Gastrocnemius medialis (tissue), 4 donors: ENCODE measurements around the gene UNC45B. TPM values are rescaled to one million over a fixed set of nuclear protein-coding genes. Genes with fewer than 3 reads are reported as not detected.
"Not testable (repeated sequence)": the region's sequence is repeated elsewhere in the genome, so short reads cannot be mapped to it uniquely, and the experiment has no call there.

Experiments used
- ATAC-seq, 2 donors: fragments of 150-250 bp; one replicate each; pipeline ENCODE4 v1.9.1; 2016
- DNase-seq, 2 donors: peaks; one replicate each; pipeline ENCODE4 v3.0.0-alpha.2; 2019
- H3K27ac ChIP-seq, 4 donors: fragments of 200-600 bp; sonication (generic); 1 replicate in 1 of 4; 2 replicates in 3 of 4; pipeline ENCODE4 v1.5.1; 2016 to 2018; ENCODE audit warnings: mild to moderate bottlenecking in 2 of 4, moderate library complexity in 1 of 4
- H3K27me3 ChIP-seq, 3 donors: fragments of 200-600 bp; sonication (generic) in 2 of 3; 1 replicate in 1 of 3; 2 replicates in 2 of 3; pipeline versions ENCODE4 v1.5.1 to v1.6.0; 2016 to 2019; ENCODE audit warnings: mild to moderate bottlenecking in 1 of 3, moderate library complexity in 1 of 3
- H3K36me3 ChIP-seq, 2 donors: fragments of 200-600 bp; sonication (generic) in 1 of 2; one replicate each; pipeline ENCODE4 v1.5.1; 2017 to 2018
- H3K4me1 ChIP-seq, 2 donors: fragments of 200-600 bp; sonication (generic) in 1 of 2; one replicate each; pipeline ENCODE4 v1.5.1; 2016 to 2017; ENCODE audit warnings: mild to moderate bottlenecking in 2 of 2
- H3K4me3 ChIP-seq, 4 donors: fragments of 200-600 bp; sonication (generic) in 3 of 4; 1 replicate in 1 of 4; 2 replicates in 3 of 4; pipeline ENCODE4 v1.5.1; 2016 to 2019; ENCODE audit warnings: mild to moderate bottlenecking in 2 of 4
- H3K9me3 ChIP-seq, 3 donors: fragments of 200-600 bp; sonication (generic) in 2 of 3; 1 replicate in 1 of 3; 2 replicates in 2 of 3; pipeline ENCODE4 v1.5.1; 2016 to 2019
- CTCF ChIP-seq, 5 experiments: fragments of 450-650 bp in 3 of 5; fragments of 200-600 bp in 2 of 5; sonication (generic) in 2 of 5; IDR thresholded peaks in 4 of 5; conservative IDR thresholded peaks in 1 of 5; 1 replicate in 4 of 5; 2 replicates in 1 of 5; pipeline ENCODE4 v1.5.1; 2016 to 2019; ENCODE audit warnings: antibody characterized with exemption in 5 of 5, mild to moderate bottlenecking in 3 of 5, moderate library complexity in 3 of 5
- POLR2A ChIP-seq, 2 donors: fragments of 450-650 bp; IDR thresholded peaks; one replicate each; pipeline ENCODE4 v1.6.1; 2017; ENCODE audit warnings: antibody characterized with exemption in 2 of 2, mild to moderate bottlenecking in 2 of 2, moderate library complexity in 2 of 2
- in situ Hi-C, 4 donors: fragments of 200-750 bp; cut with MboI; loops; one replicate each; pipeline versions ENCODE4 v1.15.0 to v1.8.0; 2017; ENCODE audit warnings: low sequenced_read_pairs in 4 of 4
- intact Hi-C: fragments of 100-400 bp; cut with DNase I; formaldehyde crosslinking; loops from one replicate; pipeline ENCODE4 v1.15.1; 2023; ENCODE audit warnings: low total_unique reads
- total RNA-seq, 4 donors: library from RNA; depleted of rRNA; stranded (reverse); fragments of >200 nt; gene quantifications; one replicate each; pipeline versions ENCODE4 v1.1.0 to v1.2.3, GENCODE V29; 2016

The UNC45B gene
- total RNA-seq, 4 donors from 2014 or later = 73.7 to 150 (median 105) TPM

GRCh38 chr17:35229638-35230037, 82.0 kb downstream of the UNC45B start:
- Histone ChIP-seq H3K27me3 (no peaks in the 10 kb centered on the region), H3K36me3 (no peaks in the 10 kb centered on the region), H3K4me3 (no peak overlapping the region), H3K27ac (no peak overlapping the region), H3K4me1 (no peaks in the 10 kb centered on the region), H3K9me3 (no peaks in the 10 kb centered on the region)
- DNase-seq (no peak), ATAC-seq (no peak)
- no peak for TF ChIP-seq POLR2A (IDR thresholded peaks at IDR 0.05)
- TF ChIP-seq CTCF (IDR thresholded peaks at IDR 0.05 in 4 of 5, conservative IDR thresholded peaks at IDR 0.05 in 1 of 5) = no peak
- intact Hi-C loops = no loop called here
- in situ Hi-C loops = loop anchor here in 1 of 4 donors (25.0 kb wide), 1 partner anchor 108 kb away; no protein-coding TSS in a partner anchor

GRCh38 chr17:35234315-35234714, 86.7 kb downstream of the UNC45B start:
- H3K4me3 ChIP-seq, H3K27me3 ChIP-seq, DNase-seq, H3K4me1 ChIP-seq, H3K9me3 ChIP-seq, H3K27ac ChIP-seq, H3K36me3 ChIP-seq, intact Hi-C loops, ATAC-seq: not testable (repeated sequence)
- in situ Hi-C loops = loop anchor here in 1 of 4 donors (25.0 kb wide), 1 partner anchor 103 kb away; no protein-coding TSS in a partner anchor

- Histone ChIP-seq H3K27me3 (no peaks in the 10 kb centered on the region), H3K27ac (no peak overlapping the region), H3K9me3 (no peaks in the 10 kb centered on the region), H3K4me1 (no peaks in the 10 kb centered on the region), H3K36me3 (no peaks in the 10 kb centered on the region), H3K4me3 (no peak overlapping the region)
- intact Hi-C loops (no loop called here), in situ Hi-C loops (loop anchor here in 1 of 4 donors (25.0 kb wide), 1 partner anchor 102 kb away; no protein-coding TSS in a partner anchor)
- DNase-seq = no peak
- no peak for ATAC-seq
- no peak for TF ChIP-seq CTCF (IDR thresholded peaks at IDR 0.05 in 4 of 5, conservative IDR thresholded peaks at IDR 0.05 in 1 of 5)
- no peak for TF ChIP-seq POLR2A (IDR thresholded peaks at IDR 0.05)
Observed at GRCh38 chr17:35235289-35235688, 87.7 kb downstream of the UNC45B start.

- H3K36me3 ChIP-seq = no peaks in the 10 kb centered on the region
- H3K27me3 ChIP-seq = no peaks in the 10 kb centered on the region
- TF ChIP-seq POLR2A (IDR thresholded peaks at IDR 0.05) (no peak), CTCF (IDR thresholded peaks at IDR 0.05 in 4 of 5, conservative IDR thresholded peaks at IDR 0.05 in 1 of 5) (no peak)
- ATAC-seq (peak in 1 of 2 donors; percentile 24), DNase-seq (no peak)
- H3K9me3 ChIP-seq = no peaks in the 10 kb centered on the region
- no peak overlapping the region for H3K4me3 ChIP-seq
- peaks cover 0 to 5% of the 10 kb centered on the region in 2 donors for H3K4me1 ChIP-seq
- in situ Hi-C loops (loop anchor here in 1 of 4 donors (25.0 kb wide), 1 partner anchor 101 kb away; no protein-coding TSS in a partner anchor), intact Hi-C loops (no loop called here)
- H3K27ac ChIP-seq = no peak overlapping the region
Observed at GRCh38 chr17:35235917-35236316, 88.3 kb downstream of the UNC45B start.

- TF ChIP-seq CTCF (IDR thresholded peaks at IDR 0.05 in 4 of 5, conservative IDR thresholded peaks at IDR 0.05 in 1 of 5) = no peak
- TF ChIP-seq POLR2A (IDR thresholded peaks at IDR 0.05) = no peak
- H3K4me1 ChIP-seq = peaks cover 5 to 14% of the 10 kb centered on the region in 2 donors
- DNase-seq (no peak), ATAC-seq (no peak)
- no peak overlapping the region for H3K27ac ChIP-seq
- H3K9me3 ChIP-seq = no peaks in the 10 kb centered on the region
- intact Hi-C loops = no loop called here
- H3K4me3 ChIP-seq = no peak overlapping the region
- H3K27me3 ChIP-seq = no peaks in the 10 kb centered on the region
- no peaks in the 10 kb centered on the region for H3K36me3 ChIP-seq
- in situ Hi-C loops = loop anchor here in 1 of 4 donors (25.0 kb wide), 1 partner anchor 100 kb away; no protein-coding TSS in a partner anchor
Observed at GRCh38 chr17:35236821-35237220, 89.2 kb downstream of the UNC45B start.
